ENCODE results near the gene CADPS2.

- TF ChIP-seq CTCF (optimal IDR thresholded peaks at IDR 0.05 in 1 of 3, IDR thresholded peaks at IDR 0.05 in 1 of 3, conservative IDR thresholded peaks at IDR 0.05 in 1 of 3; ENCODE audit: extremely low read depth in 1 of 3, insufficient read depth in 2 of 3, low read length in 3 of 3) (no peak), EZH2 (IDR thresholded peaks at IDR 0.05; ENCODE audit: low read length) (no peak)
Measured at GRCh38 chr7:122518488-122518887, 367.8 kb downstream of the CADPS2 start.

All from keratinocyte (primary cell).